Activated T-cell treated with anti-CD3 and anti-CD28 coated beads for 48 hours (primary cell): ENCODE results near the gene ILF3.

Experiments
- DNase-seq: peaks from one replicate; pipeline ENCODE4 v3.0.0-alpha.2; 2020; ENCODE audit warnings: low read depth

The ILF3 gene

DNA sequence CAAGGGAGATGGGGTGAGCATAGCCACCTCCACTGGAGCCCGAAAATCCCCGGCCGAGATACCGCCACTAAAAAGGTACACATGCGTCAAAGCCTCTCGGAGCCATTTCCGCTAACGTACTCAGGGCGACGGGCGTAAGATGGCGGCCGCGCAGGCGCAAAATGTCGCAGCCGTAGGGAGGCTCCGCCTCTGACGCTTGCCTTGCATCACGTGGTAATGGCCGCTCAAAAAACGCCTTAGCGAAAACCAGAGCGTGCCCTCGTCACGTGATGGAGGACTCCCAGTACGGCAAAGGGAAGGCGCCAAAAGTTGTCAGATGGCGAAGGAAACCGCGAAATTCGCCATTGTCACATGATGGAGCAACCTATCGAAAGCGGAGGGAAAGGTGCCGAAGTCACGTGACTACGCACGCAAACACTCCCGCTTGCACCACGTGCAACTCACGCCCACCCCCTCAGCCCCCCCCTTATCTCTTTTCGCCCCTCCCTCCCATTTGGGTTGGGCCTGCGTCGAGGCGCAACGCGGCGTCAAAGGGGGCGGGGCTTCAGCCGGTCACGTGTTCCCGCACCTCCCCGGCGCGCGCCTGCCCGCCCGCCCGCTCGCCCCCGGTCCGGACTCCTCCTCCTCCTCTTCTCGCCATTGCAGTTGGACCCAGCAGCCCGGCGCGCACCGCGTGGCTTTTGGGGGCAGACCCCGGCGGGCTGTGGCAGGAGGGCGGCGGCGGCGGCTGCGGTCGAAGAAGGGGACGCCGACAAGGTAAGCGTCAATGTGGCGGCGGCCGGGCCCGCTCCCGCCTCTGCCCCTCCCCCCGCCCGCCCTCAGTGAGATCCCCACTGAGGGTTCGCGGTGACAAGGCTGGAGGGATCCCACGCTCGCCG lies at the start of gene ILF3:
TSS of gene ILF3 (plus strand) at position 615 of the 878 bp plus-strand sequence. CDS start 16,260 bp downstream, outside the sequence.
- peak; percentile 98 for DNase-seq

GRCh38 chr19:10604460-10604980 lies 49.6 kb upstream of the ILF3 start:
- no peak for DNase-seq

- no peak for DNase-seq
Measured at GRCh38 chr19:10611907-10612306, 42.2 kb upstream of the ILF3 start.

DNA sequence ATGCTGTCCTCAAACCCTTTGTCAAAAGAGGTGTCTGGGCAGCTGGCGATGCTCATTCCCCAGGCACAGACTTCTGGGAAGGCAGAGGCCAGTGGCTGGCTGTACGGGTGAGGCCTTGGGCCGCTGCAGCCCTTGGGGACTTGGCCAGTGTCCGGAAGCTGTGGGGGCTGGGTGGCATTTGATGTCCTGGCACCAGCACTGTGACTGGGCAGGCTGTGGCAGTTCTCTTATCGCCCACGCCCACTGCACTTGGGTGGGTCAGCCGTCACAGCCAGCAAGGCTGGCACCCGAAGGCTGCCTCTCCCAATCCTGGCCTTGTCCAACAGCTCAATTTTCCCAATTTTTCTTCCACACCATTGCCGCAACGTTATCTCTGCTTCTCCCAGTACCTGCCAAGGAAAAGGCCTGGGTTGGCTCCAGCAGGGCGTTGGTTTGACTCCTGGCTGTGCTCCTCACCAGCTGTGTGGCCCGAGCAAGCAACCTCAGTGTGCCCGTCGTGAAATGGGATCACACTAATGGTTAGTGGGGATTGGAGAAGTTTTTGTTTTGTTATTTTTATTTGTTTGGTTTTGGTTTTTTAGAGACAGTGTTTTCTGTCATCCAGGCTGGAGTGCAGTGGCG lies 41.5 kb upstream of the ILF3 start:
- no peak for DNase-seq

GRCh38 chr19:10615429-10616023 lies 38.6 kb upstream of the ILF3 start:
- no peak for DNase-seq

DNA sequence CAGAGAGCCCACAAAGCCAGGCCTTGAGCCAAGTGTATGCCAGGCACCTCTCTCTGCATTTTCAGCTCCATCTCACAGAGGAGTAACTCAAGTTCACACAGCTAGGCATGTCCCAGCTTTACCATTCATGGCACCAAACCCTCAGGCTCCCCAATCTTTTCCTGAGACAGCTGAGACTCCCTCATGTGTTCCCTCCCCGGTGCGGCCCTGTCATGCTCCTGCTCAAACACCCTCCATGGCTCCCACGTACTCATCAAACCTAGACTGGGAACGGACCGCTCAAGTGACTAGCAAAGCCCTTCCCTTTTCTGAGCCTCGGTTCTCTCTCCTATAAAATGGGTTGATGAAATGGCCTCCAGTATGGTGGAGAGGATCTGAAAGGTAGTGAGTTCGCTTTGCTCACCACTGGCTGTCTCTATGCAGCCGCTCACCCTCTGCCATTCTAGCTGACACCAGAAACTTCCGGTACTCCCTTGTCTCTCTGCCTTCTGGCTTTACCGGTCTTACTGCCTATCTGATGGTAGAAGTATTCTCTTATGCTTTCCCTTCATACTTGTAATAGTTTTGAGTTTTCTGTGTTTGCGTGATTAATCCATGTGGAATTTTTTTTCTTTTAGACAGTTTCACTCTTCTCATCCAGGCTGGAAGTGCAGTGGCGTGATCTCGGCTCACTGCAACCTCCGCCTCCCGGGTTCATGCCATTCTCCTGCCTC lies 36.6 kb upstream of the ILF3 start:
- no peak for DNase-seq

DNA sequence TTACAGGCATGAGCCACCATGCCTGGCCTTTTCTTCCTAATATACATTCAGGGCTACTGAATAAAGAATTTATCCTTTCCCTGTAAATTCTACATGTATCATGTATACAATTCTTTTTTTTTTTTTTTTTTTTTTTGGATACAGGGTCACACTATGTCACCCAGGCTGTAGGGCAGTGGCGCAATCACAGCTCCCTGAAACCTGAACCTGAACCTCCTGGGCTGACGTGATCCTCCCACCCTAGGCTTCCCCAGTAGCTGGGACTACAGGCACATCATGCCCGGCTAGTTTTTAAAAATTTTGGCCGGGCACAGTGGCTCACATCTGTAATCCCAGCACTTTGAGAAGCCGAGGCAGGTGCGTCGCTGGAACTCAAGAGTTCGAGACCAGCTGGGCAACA lies 35.3 kb upstream of the ILF3 start:
- DNase-seq = no peak

- DNase-seq = no peak
Measured at GRCh38 chr19:10620786-10621185, 33.4 kb upstream of the ILF3 start.

GRCh38 chr19:10621966-10622365 lies 32.2 kb upstream of the ILF3 start:
- no peak for DNase-seq

- no peak for DNase-seq
Measured at GRCh38 chr19:10624585-10624984, 29.6 kb upstream of the ILF3 start.

- DNase-seq = no peak
Measured at GRCh38 chr19:10625003-10625761, 29.0 kb upstream of the ILF3 start, which contains the start of gene SLC44A2. TSS of gene SLC44A2 (plus strand) at chr19:10625553. CDS start at chr19:10625634, 81 bp downstream.

DNA sequence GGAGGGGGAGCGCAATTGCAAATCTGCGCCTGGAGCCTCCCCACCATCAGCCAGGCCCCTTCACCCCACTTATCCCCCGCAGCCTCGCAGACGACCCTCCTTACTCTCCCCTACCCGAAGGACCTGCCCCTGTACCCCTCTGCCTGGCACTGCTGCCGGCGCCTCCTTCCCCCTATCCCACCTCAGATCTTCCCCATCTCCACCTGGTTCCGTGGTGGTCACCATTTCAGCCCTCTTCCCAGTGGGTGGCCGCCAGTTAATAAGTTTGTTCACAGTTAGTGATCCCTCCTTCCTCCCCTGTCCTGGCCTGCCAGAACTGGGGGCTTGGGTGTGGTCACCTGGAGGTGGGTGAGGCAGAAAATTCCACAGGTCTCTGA lies 28.4 kb upstream of the ILF3 start:
- no peak for DNase-seq

DNA sequence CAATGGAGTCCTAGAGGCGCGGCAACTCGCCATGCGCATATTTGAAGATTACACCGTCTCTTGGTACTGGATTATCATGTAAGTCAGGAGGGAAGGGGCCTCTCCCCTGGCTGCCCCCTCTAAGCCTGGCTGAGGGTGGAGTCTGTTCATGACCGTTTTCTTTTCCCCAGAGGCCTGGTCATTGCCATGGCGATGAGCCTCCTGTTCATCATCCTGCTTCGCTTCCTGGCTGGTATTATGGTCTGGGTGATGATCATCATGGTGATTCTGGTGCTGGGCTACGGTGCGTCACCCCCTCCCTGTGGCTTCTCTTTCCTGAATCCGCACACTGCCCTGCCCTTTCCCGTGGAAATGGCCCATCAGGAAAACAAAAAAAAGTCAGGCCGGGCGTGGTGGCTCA lies 22.3 kb upstream of the ILF3 start:
- DNase-seq = no peak

- no peak for DNase-seq
Measured at GRCh38 chr19:10634430-10634829, 19.7 kb upstream of the ILF3 start.

- DNase-seq = no peak
Measured at GRCh38 chr19:10634963-10635362, 19.2 kb upstream of the ILF3 start.

DNA sequence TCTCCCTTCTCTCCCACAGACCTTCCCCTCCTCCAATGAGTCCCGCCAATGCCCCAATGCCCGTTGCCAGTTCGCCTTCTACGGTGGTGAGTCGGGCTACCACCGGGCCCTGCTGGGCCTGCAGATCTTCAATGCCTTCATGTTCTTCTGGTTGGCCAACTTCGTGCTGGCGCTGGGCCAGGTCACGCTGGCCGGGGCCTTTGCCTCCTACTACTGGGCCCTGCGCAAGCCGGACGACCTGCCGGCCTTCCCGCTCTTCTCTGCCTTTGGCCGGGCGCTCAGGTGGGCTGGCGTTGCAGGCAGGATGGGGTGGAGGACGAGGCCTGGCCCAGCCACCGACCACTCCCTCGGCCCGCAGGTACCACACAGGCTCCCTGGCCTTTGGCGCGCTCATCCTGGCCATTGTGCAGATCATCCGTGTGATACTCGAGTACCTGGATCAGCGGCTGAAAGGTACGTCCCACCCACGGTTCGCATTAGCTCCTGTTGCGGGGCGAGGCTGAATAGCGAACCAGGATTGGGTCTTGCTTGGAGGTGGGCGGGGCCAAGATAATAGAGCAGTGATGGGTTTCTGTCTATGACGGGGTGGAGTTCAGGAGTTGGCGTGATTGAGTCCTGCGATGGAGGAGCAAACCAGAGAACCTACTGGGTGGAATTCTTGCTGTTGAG lies 17.7 kb upstream of the ILF3 start:
- no peak for DNase-seq

GRCh38 chr19:10637894-10638293 lies 16.3 kb upstream of the ILF3 start:
- DNase-seq = no peak

- no peak for DNase-seq
Measured at GRCh38 chr19:10639836-10640235, 14.3 kb upstream of the ILF3 start.

GRCh38 chr19:10640361-10640760 lies 13.8 kb upstream of the ILF3 start:
- DNase-seq = no peak

GRCh38 chr19:10641248-10641647 lies 12.9 kb upstream of the ILF3 start:
- no peak for DNase-seq
